DMS153 treated with DMSO at 0.1 percent for 48 hours (cell line): ENCODE results near the gene SSH2.

ENCODE experiments used
- DNase-seq: peaks from one replicate; lab custom pipeline; 2025; ENCODE audit not compliant: unreplicated experiment; lab: John Stamatoyannopoulos, UW

The SSH2 gene

GRCh38 chr17:29838961-29839360, 91.1 kb downstream of the SSH2 start:
- no peak for DNase-seq

- no peak for DNase-seq
Measured at GRCh38 chr17:29837531-29837930, 92.5 kb downstream of the SSH2 start.

- DNase-seq, result no peak
Measured at GRCh38 chr17:29836643-29837042, 93.4 kb downstream of the SSH2 start.

GRCh38 chr17:29835435-29836351, 94.3 kb downstream of the SSH2 start:
- DNase-seq, result no peak

- DNase-seq, result no peak
Measured at GRCh38 chr17:29833801-29834200, 96.2 kb downstream of the SSH2 start.

- no peak for DNase-seq
Measured at GRCh38 chr17:29828676-29829284, 101.2 kb downstream of the SSH2 start.

GRCh38 chr17:29827179-29827578, 102.8 kb downstream of the SSH2 start:
- peak; percentile 20 for DNase-seq

GRCh38 chr17:29826114-29826692, 103.8 kb downstream of the SSH2 start:
- no peak for DNase-seq

GRCh38 chr17:29825604-29826003, 104.4 kb downstream of the SSH2 start:
- DNase-seq, result peak; percentile 51

- no peak for DNase-seq
Measured at GRCh38 chr17:29821897-29822296, 108.1 kb downstream of the SSH2 start.

- no peak for DNase-seq
Measured at GRCh38 chr17:29820425-29820824, 109.6 kb downstream of the SSH2 start.

GRCh38 chr17:29807520-29808361, 122.3 kb downstream of the SSH2 start:
- peak; percentile 62 for DNase-seq

- no peak for DNase-seq
Measured at GRCh38 chr17:29802246-29802645, 127.8 kb downstream of the SSH2 start.

- no peak for DNase-seq
Measured at GRCh38 chr17:29800457-29800856, 129.6 kb downstream of the SSH2 start.

GRCh38 chr17:29796652-29797051, 133.4 kb downstream of the SSH2 start:
- DNase-seq, result no peak

GRCh38 chr17:29793501-29793900, 136.5 kb downstream of the SSH2 start:
- no peak for DNase-seq

GRCh38 chr17:29791336-29792080, 138.5 kb downstream of the SSH2 start:
- no peak for DNase-seq

GRCh38 chr17:29789196-29790170, 140.5 kb downstream of the SSH2 start:
- DNase-seq, result no peak

GRCh38 chr17:29787995-29788394, 142.0 kb downstream of the SSH2 start:
- no peak for DNase-seq
